GM19324 (cell line): ENCODE measurements around the gene CLCNKB.

Experiments
- ATAC-seq: cut with Tn5 transposase; IDR thresholded peaks from one replicate; pipeline ENCODE4 v1.9.1; 2021; ENCODE audit warnings: mild to moderate bottlenecking, moderate library complexity; ENCODE audit not compliant: unreplicated experiment, low FRiP score

Gene CLCNKB

DNA sequence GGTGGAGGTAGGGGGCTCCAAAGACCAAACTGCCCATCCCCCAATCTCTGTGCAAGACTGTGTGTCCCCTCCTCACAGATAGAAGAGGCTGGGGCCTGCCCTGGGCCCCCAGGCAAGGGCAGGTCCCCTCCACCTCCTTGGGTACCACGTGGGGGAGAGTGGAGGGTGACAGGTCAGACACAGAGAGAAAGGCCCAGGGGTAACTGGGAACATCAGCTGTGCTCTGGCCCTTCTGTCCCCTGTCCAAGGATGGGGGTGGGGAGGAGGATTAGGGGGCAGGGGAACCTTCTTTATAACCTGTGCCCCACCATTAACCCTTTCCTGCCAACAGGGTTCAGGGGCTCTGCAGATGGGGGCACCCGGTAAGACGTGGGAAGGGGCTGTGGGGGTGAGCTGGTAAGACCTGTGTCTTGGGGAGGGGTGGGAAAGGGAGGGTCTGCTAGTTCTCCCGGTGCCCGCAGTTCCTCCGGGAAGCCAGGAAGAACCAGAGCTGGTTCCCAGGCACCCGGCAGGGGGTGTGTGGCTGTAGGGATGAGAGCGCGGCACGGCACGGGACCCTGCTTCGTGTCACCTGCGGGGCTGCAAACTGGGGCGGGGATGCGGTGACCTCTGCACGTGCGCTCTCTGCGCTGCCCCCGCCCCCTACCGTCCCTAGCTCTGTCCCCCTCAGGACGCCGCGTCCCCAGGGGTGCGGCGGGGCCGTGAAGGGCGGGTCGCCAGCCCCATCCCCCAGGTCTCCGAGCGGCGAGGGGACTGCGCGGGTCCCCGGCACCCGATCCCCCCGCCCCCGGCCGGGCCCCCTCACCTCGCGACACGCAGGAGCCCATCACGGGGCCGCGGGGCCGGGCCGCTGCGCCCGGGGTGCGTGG lies 29.3 kb downstream of the CLCNKB start:
- no peak for ATAC-seq

DNA sequence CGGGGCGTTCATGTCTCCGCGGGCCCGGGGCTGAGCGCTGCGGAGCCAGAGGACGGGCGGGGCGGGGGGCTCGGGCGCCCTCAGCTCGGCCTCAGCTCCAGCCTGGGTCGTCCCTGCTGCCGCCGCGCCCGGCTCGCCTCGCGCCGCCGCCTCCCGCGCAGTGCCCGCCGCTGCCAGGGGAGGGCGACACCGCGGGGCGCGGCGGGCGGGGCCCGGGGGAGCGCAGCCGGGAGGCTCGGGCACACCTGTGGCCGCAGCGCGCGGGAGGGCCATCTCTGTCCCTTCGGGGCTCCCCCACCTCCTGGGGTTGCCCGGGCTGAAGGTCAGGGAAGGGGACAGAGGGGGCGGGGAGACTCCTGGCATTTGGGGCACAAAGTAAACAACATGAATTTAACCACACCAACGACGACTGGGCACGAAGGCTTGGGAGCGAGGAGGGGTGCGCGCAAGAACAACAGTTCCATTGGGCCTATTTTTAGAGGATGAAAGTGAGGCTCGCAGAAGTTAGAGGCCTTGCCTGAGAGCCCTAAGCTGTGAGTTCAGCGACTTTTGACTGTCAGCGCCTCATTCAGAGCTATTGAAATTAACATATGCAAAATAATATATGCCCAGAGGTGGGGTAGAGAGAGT lies 30.0 kb downstream of the CLCNKB start, which contains the start of gene FAM131C:
FAM131C (minus strand) TSS at position 162 of the 630 bp plus-strand sequence. CDS start 209 bp downstream, outside the sequence.
- no peak for ATAC-seq

- no peak for ATAC-seq
These were observed 30.6 kb downstream of the CLCNKB start for GRCh38 chr1:16074217-16074616.

DNA sequence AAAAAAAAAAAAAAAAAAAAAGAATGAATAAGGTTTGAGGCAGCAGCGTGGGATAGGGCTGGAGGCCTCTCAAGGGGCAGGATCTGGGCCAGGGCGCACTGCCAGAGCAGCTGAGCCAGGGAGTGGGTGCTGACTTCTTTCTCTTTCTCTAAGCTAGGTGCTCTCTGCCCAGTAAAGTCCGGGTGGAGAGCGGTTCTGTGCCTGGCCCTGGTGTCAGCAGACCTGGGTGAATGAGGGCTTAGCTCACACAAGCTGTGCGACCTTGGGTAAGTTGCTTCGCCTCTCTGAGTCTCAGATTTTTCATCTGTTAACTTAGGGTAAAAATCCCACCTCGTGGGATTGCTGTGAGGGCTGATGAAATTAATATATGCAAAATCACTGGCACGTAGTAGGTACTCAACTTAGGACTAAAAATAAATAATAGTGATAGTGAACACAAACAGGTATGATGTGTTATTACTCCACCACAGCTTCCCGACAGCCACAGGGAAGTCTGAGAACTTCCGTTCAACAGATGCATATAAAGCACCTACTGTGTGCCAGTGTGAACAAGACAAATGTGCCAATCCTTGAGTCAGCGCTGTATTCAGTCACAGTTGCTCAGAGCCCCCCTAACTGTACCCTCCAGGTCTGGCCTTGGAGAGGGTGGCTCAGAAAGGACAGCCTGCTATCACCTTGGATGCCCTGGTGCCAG lies 31.9 kb downstream of the CLCNKB start:
- ATAC-seq, result no peak

GRCh38 chr1:16076031-16076864 lies 32.7 kb downstream of the CLCNKB start:
- no peak for ATAC-seq

GRCh38 chr1:16076865-16077238 lies 33.3 kb downstream of the CLCNKB start:
- ATAC-seq, result no peak

GRCh38 chr1:16077406-16078245 lies 34.0 kb downstream of the CLCNKB start:
- ATAC-seq, result no peak

DNA sequence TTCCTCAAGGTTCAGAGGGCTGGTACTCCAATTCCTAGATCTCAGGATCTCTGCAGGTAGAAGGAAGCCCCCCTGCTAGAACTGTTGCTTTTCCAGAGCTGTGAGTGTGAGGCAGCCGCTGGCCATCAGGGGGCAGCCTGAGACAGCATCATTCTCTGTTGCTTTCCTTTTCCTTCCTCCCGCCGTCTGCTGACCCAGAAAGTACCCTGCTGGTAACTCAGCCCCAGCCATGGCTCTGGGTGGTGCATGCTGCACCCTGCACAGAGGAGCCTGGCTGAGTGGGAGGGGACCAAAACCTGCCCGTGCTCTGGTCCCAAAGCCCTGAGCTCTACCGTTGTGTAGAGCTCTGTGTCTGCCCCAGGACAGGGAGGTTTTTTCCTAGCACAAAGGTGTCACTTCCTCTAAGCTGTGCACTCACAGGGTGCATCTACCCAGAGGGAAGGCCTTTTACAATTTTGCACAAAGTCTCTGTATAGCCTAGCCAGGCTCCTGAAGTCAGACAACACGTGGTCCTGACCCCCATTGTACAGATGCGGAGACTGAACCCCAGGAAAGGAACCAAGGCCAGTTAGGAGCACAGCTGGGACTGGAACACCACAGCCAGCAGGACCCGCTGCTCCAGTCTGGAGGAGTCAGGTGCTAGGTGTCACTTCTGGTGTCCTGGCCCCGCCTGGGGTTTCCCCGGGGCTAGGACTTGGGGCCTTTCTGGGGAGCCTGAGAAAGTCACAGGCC lies 35.5 kb downstream of the CLCNKB start:
- no peak for ATAC-seq

DNA sequence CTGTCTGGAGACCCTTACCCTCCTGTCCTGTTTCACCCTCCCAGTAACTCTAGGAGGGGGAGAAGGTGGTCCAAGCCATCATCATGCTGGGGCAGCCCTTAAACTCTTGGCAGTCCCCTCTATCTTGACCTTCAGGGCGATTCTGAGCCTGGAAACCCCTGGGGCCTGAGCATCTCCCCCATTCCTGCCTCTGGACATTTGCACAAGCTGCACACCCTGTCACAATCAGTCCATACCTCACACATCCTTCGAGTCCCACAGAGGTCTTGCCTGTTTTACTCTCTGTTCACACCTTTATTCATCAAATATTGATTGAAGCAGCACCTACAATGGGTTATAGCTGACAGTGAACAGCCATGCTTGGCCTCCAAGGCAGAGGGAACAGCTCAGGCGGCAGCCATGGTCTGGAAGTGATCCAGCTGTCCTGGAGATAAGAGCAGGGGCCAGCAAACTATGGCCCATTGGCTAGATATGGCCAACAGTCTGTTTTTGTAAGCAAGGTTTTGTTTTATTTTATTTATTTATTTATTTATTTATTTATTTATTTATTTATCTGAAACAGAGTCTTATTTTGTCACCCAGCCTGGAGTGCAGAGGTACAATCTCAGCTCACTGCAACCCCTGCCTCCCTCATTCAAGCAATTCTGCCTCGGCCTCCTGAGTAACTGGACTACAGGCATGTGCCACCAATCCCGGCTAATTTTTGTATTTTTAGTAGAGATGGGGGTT lies 37.0 kb downstream of the CLCNKB start:
- ATAC-seq, result no peak

GRCh38 chr1:16081636-16082035 lies 38.1 kb downstream of the CLCNKB start:
- ATAC-seq, result no peak

- ATAC-seq, result no peak
These were observed 38.9 kb downstream of the CLCNKB start for GRCh38 chr1:16082283-16083038.

GRCh38 chr1:16083486-16083885 lies 39.9 kb downstream of the CLCNKB start:
- ATAC-seq, result no peak

DNA sequence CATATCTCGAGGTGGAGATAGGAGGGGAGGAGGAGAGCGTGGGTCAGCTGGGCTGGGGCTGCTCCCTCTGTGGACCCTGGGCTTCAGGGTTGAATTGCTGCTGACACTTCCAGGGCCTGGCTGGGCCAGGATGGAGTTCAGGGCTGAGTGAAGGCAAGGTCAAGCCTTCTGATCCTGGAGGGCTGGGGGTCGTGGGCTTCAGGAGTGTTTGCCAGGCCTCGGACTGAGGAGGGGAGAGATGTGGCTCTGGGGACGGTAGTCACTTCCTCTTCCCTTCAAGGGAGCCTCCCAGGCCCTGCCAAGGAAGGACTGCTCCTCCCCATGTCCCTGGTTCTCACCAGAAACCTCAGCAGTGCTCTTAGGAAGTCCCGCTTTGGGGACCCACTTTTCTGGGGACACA lies 41.9 kb downstream of the CLCNKB start:
- ATAC-seq, result no peak

GRCh38 chr1:16087733-16088132 lies 44.2 kb downstream of the CLCNKB start:
- ATAC-seq, result no peak

DNA sequence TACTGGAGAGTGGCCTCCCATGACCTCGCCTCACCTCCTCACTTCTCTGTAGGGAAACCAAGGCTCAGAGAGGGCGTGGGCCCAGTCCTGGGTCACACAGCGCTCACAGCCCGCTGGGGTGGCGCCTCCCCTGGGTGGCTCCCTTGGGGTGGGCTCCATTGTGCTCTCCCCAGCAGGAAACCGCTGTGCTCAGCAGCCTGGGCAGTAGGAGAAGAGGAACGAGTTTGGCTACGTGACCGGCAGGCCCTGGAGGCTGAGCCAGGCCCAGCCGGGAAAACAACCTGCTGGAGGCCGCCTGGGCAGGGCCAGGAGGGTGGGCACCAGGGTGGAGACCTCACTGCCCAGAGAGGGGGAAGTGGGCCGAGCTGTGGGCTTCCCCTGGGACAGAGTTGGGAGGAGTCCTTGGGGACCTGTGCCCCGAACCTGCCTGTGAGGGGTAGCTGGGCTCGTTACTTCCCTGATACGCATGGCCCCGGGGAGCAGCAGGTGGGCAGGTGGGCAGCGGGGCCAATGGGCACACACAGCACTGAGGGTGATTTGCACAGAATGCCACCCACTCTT lies 44.8 kb downstream of the CLCNKB start:
- no peak for ATAC-seq

DNA sequence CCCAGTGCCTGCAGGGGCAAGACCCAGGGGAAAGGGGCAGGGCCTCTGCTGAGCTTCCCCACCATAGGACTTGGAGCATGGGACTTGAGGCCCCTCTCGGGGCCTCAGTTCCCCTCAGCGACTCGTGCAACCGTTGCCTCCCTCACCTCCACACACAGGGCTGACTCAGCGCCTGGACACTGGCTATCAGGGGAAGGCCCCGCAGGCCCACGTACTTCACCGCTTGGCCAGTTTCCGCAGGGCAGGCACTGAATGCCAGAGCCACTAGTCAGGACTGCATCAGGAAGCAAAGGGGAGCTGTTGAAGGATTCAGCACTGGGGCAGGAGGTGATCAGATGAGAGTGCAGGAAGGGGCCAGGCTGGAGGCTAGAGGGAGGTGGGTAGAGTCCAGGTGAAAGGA lies 45.4 kb downstream of the CLCNKB start:
- ATAC-seq, result no peak
